PFSK-1 (cell line): ENCODE measurements around the gene TLNRD1.

Experiments
- FOXP2 ChIP-seq: optimal IDR thresholded peaks from 2 replicates; pipeline ENCODE3; 2011; ENCODE audit warnings: borderline replicate concordance, control low read depth, inconsistent platforms; ENCODE audit not compliant: insufficient read depth; ENCODE audit errors: extremely low read length, extremely low read depth
- POLR2AphosphoS5 ChIP-seq: IDR thresholded peaks from 2 replicates; pipeline ENCODE4 v1.6.1; 2012; ENCODE audit warnings: low read depth, mild to moderate bottlenecking, control low read depth, low read length, moderate library complexity
- REST ChIP-seq, 2 experiments: IDR thresholded peaks; 2 replicates each; pipeline versions ENCODE4 v1.6.1 to v1.8.0; 2011 to 2012; ENCODE audit warnings: low read depth in 2 of 2, low read length in 2 of 2, control low read depth in 1 of 2, inconsistent platforms in 1 of 2, mild to moderate bottlenecking in 1 of 2, moderate library complexity in 1 of 2; ENCODE audit not compliant: insufficient read depth in 1 of 2
- SIN3A ChIP-seq: IDR thresholded peaks from 2 replicates; pipeline ENCODE4 v1.6.1; 2012; ENCODE audit warnings: mild to moderate bottlenecking, low read length, moderate library complexity, borderline replicate concordance; ENCODE audit not compliant: insufficient read depth
- TAF1 ChIP-seq: IDR thresholded peaks from 2 replicates; pipeline ENCODE4 v1.6.1; 2012; ENCODE audit warnings: low read length, control low read depth, borderline replicate concordance; ENCODE audit not compliant: insufficient read depth

Gene TLNRD1

GRCh38 chr15:81054236-81054635 lies 53.5 kb downstream of the TLNRD1 start:
- TF ChIP-seq TAF1 (no peak), POLR2AphosphoS5 (no peak), REST (IDR thresholded peaks at IDR 0.05; ENCODE audit: insufficient read depth in 1 of 2, low read depth in 2 of 2, low read length in 2 of 2) (no peak), SIN3A (no peak), FOXP2 (no peak)
